Measurements from ENCODE around the gene SSRP1.

Gene SSRP1

DNA sequence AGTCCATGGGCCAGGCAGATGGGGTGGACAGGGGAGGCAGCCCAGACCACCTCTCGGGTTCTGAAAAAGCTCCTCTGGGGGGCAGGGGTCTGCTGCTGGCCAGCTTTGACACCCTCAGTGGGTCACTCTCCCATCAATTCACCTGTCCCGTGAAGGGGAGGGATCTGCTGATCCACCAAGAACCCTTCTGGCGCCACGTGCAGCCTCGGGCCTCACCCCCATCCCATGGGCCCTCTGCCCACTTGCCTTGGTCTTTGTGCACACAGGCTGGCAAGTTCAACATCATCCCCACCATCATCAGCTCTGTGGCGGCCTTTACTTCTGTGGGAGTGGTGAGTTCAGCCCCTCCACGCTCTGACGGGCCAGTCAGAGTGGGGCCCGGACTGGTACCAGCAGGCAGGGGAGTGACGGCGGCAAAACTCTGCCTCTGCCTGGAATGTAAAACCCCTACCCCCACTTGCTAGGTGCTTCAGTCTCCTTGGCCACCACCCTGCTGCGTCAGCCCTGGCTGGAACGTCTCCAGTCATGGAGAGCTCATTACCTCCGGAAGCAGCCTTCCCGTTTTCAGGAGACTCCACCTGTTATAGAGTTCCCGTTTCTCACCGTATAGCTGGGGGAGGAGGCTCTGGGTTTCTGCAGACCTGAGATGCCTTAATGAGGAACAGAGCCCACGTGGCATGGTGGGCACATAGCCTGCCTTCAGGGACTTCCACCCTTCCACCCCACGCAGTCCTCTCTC is 32.6 kb upstream of the SSRP1 start:
- DNase-seq = no peak
- Histone ChIP-seq H3F3A (ENCODE audit: insufficient read depth, low read length) (no peaks in the 10 kb centered on the region), H2AFZ (ENCODE audit: low read length) (no peak overlapping the region), H3K27me3 (replicated peaks; ENCODE audit: insufficient read depth, low read length) (no peaks in the 10 kb centered on the region), H3K9me3 (replicated peaks; ENCODE audit: insufficient read depth, low read length) (no peaks in the 10 kb centered on the region), H3K27ac (ENCODE audit: low read length) (no peak overlapping the region), H3K4me1 (ENCODE audit: low read length) (no peaks in the 10 kb centered on the region), H4K20me1 (ENCODE audit: insufficient read depth, low read length) (no peaks in the 10 kb centered on the region), H3K4me2 (ENCODE audit: low read depth, low read length) (no peak overlapping the region), H3K79me2 (ENCODE audit: low read length) (no peaks in the 10 kb centered on the region), H3K4me3 (ENCODE audit: low read length) (no peak overlapping the region), H3K9me2 (replicated peaks; ENCODE audit: insufficient read depth, low read length) (no peaks in the 10 kb centered on the region), H3K9ac (ENCODE audit: low read length) (no peak overlapping the region), H3K36me3 (replicated peaks; ENCODE audit: insufficient read depth, low read length) (no peaks in the 10 kb centered on the region)
- TF ChIP-seq, protein P1, sequence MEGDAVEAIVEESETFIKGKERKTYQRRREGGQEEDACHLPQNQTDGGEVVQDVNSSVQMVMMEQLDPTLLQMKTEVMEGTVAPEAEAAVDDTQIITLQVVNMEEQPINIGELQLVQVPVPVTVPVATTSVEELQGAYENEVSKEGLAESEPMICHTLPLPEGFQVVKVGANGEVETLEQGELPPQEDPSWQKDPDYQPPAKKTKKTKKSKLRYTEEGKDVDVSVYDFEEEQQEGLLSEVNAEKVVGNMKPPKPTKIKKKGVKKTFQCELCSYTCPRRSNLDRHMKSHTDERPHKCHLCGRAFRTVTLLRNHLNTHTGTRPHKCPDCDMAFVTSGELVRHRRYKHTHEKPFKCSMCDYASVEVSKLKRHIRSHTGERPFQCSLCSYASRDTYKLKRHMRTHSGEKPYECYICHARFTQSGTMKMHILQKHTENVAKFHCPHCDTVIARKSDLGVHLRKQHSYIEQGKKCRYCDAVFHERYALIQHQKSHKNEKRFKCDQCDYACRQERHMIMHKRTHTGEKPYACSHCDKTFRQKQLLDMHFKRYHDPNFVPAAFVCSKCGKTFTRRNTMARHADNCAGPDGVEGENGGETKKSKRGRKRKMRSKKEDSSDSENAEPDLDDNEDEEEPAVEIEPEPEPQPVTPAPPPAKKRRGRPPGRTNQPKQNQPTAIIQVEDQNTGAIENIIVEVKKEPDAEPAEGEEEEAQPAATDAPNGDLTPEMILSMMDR (IDR thresholded peaks at IDR 0.05; ENCODE audit: low read length) = no peak
- no peak for TF ChIP-seq EZH2 (optimal IDR thresholded peaks at IDR 0.05; ENCODE audit: low read depth, low read length)
- no peak for TF ChIP-seq EZH2phosphoT487 (IDR thresholded peaks at IDR 0.05; ENCODE audit: low read length)

DNA sequence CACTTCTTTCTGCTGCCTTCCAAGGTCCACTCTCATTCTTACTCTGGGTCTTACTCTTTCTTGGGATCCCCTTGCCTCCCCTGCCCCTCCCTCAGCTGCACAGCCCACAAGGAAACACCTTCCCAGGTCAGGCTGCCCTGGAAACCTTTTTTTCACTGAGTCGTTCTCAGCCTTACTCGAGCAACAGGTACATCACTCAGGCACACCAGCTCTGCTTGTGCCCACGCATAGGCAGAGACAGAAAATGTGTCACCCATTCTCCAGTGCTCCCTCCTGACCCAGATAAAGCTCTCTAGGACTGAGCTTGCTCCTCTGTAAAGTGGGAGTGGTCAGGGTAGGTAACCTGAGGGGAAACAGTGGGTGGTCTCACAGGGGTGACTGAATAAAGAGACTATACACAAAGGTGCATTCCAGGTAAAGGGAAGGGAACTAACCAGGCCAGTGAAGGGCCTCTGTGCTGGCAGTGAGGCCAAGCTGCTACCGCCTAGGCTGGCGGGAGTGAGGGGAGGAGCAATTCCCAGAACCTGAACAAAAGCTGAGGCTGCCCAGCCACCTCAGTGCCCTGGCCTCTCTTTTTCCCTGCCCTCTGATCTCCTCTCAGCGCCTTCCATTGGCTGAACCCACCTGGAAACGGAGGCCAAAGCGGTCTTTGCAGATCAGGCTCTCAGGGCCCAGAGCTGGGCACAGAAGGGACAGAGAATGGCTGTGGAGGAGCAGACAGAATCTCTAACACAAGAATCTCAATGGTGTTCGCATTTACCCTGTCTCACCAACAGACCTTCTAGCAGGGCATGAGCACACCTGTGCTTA is 29.4 kb upstream of the SSRP1 start:
- Histone ChIP-seq H3K27me3 (replicated peaks; ENCODE audit: insufficient read depth, low read length) (no peaks in the 10 kb centered on the region), H3K9me2 (replicated peaks; ENCODE audit: insufficient read depth, low read length) (no peaks in the 10 kb centered on the region), H3K4me3 (ENCODE audit: low read length) (no peak overlapping the region), H3F3A (ENCODE audit: insufficient read depth, low read length) (no peaks in the 10 kb centered on the region), H3K9ac (ENCODE audit: low read length) (no peak overlapping the region), H3K4me2 (ENCODE audit: low read depth, low read length) (no peak overlapping the region), H3K9me3 (replicated peaks; ENCODE audit: insufficient read depth, low read length) (no peaks in the 10 kb centered on the region), H3K4me1 (ENCODE audit: low read length) (no peaks in the 10 kb centered on the region), H3K79me2 (ENCODE audit: low read length) (no peaks in the 10 kb centered on the region), H3K36me3 (replicated peaks; ENCODE audit: insufficient read depth, low read length) (no peaks in the 10 kb centered on the region), H3K27ac (ENCODE audit: low read length) (no peak overlapping the region), H2AFZ (ENCODE audit: low read length) (no peak overlapping the region), H4K20me1 (ENCODE audit: insufficient read depth, low read length) (no peaks in the 10 kb centered on the region)
- no peak for DNase-seq
- TF ChIP-seq, protein P1 (IDR thresholded peaks at IDR 0.05; ENCODE audit: low read length) = no peak
- no peak for TF ChIP-seq EZH2 (optimal IDR thresholded peaks at IDR 0.05; ENCODE audit: low read depth, low read length)
- no peak for TF ChIP-seq EZH2phosphoT487 (IDR thresholded peaks at IDR 0.05; ENCODE audit: low read length)

DNA sequence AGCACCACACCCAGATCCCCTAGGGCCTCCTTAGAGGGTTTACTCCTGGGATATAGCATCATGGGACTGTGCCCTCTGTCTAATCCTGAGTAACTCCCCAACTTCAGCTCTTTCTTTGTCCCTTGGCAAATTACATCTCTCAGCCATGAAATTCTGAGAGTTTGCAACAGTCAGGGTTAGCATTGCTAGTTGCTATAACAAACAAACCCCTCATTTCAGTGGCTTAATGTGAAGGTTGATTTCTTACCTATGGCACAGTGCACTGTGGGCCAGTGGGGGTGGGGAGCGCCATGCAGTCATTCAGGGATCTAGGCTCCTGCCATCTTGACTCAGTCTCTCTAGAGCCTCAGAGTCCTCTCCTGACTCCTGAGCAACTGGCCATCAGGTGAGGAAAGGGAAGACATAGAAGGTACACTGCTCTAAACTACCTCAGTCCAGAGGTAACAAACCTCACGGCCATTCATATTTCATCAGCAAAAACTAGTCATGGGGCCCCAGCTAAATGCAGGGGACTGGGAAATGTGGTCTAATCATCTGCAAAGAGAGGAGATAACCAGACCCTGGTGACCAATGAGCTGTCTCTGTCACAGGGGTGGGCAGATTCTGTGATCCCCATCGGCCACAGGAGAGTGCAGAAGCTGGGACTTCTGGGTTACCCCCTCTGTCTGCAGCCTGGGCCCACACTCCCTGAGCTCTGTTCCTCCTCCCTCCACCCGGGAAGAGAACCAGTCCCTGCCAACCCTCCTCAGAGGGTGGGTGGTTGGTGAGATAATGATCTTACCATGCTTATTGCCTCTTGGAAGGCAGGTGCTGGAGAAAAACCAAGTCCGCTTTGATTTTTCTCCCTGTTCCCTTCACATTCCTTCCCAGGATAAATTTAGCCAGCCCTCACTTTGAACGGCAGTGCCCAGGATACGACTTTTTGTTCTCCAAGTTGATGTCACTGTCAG is 27.7 kb upstream of the SSRP1 start:
- Histone ChIP-seq H3K4me1 (ENCODE audit: low read length) (no peaks in the 10 kb centered on the region), H4K20me1 (ENCODE audit: insufficient read depth, low read length) (no peaks in the 10 kb centered on the region), H3K9me3 (replicated peaks; ENCODE audit: insufficient read depth, low read length) (no peaks in the 10 kb centered on the region), H3K36me3 (replicated peaks; ENCODE audit: insufficient read depth, low read length) (no peaks in the 10 kb centered on the region), H3K4me2 (ENCODE audit: low read depth, low read length) (no peak overlapping the region), H3K79me2 (ENCODE audit: low read length) (no peaks in the 10 kb centered on the region), H3K9ac (ENCODE audit: low read length) (no peak overlapping the region), H2AFZ (ENCODE audit: low read length) (no peak overlapping the region), H3K4me3 (ENCODE audit: low read length) (no peak overlapping the region), H3K27me3 (replicated peaks; ENCODE audit: insufficient read depth, low read length) (no peaks in the 10 kb centered on the region), H3K27ac (ENCODE audit: low read length) (no peak overlapping the region), H3K9me2 (replicated peaks; ENCODE audit: insufficient read depth, low read length) (no peaks in the 10 kb centered on the region), H3F3A (ENCODE audit: insufficient read depth, low read length) (no peaks in the 10 kb centered on the region)
- TF ChIP-seq EZH2phosphoT487 (IDR thresholded peaks at IDR 0.05; ENCODE audit: low read length) (no peak), EZH2 (optimal IDR thresholded peaks at IDR 0.05; ENCODE audit: low read depth, low read length) (no peak)
- TF ChIP-seq, protein P1 (IDR thresholded peaks at IDR 0.05; ENCODE audit: low read length) = no peak
- no peak for DNase-seq

Data from MM.1S (cell line).